Nephron (organoid): ENCODE data around the gene ITGA3.

ENCODE experiments used
- H3K27ac Mint-ChIP-seq, 3 experiments: 2 replicates each; pipeline ENCODE4 v1.8.0; 2020; ENCODE audit warnings: mixed read lengths in 3 of 3, mild to moderate bottlenecking in 2 of 3, moderate library complexity in 1 of 3
- H3K27me3 Mint-ChIP-seq: 2 replicates; pipeline ENCODE4 v1.8.0; 2021; ENCODE audit warnings: low read depth, mild to moderate bottlenecking, moderate library complexity, mixed read lengths
- H3K36me3 Mint-ChIP-seq: 2 replicates; pipeline ENCODE4 v1.8.0; 2020; ENCODE audit warnings: low read depth, mixed read lengths
- H3K4me1 Mint-ChIP-seq: 2 replicates; pipeline ENCODE4 v1.8.0; 2020; ENCODE audit warnings: mixed read lengths
- H3K4me3 Mint-ChIP-seq, 3 experiments: 2 replicates each; pipeline ENCODE4 v1.8.0; 2020; ENCODE audit warnings: mild to moderate bottlenecking in 3 of 3, mixed read lengths in 3 of 3, moderate library complexity in 2 of 3
- H3K9me3 Mint-ChIP-seq: 2 replicates; pipeline ENCODE4 v1.8.0; 2020; ENCODE audit warnings: mixed read lengths
- CTCF ChIP-seq, 3 experiments: fragments of 200-600 bp; sonication (generic); IDR thresholded peaks; one replicate each; pipeline ENCODE4 v1.5.0; 2021; ENCODE audit warnings: antibody characterized with exemption in 3 of 3; ENCODE audit not compliant: unreplicated experiment in 3 of 3

Gene ITGA3

DNA sequence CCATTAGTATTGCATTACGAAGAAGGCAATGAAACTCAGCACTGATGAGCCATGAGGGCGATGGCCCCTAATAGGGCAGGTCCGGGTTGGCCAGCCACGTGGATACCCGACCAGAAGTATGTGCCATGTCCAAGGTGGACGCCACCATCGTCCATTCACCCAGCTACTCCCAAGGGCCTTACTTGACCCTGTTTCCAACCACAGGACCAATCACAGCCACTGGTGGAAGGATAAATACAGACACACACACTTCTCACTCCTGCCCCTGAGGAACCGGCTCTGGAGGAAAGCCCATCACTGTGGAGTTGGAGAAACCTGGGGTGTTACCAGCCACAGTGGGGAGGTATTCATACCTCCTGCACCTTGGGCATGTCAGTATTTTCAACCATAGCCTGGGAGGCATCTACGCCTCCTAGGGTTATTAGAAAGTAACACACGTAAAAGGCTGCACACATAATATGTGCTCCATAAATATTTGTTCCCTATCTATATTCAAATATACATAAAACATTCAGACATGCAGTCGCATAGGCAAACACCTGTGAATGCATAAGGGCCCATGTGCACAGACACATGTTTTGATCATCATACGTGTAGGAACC is 5.4 kb upstream of the ITGA3 start:
- peak overlapping the region; percentile 99 to 100 (median 99) for H3K27ac Mint-ChIP-seq
- peaks cover 65% of the 10 kb centered on the region for H3K4me1 Mint-ChIP-seq
- no peaks in the 10 kb centered on the region for H3K36me3 Mint-ChIP-seq
- TF ChIP-seq CTCF (IDR thresholded peaks at IDR 0.05; ENCODE audit: unreplicated experiment in 3 of 3) = no peak
- H3K27me3 Mint-ChIP-seq = peaks cover 4% of the 10 kb centered on the region
- no peak overlapping the region for H3K4me3 Mint-ChIP-seq
- H3K9me3 Mint-ChIP-seq = no peaks in the 10 kb centered on the region

DNA sequence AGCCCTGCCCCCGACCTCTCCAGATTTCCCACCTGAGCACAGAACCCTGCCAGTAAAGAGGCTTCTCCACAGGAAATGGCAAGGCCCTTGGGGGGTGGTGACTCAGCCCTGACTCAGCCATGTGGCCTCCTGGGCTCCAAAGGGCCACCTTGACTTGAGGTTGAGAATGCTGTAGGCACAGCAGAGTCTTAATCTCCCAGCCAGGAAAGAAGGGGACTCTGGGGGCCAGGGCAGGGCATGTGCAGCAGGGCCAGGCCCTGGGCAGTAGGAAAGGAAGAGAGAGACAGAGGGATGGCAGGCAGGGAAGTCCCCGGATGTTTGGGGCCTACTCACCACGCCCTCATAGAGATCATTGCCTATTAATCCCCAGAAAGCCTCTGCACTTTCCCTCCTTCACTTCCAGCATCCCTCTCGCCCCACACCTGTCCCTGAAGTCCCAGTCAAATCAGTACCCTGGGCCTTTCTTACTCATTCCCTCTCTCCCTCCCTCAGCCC is 4.8 kb upstream of the ITGA3 start:
- Mint-ChIP-seq H3K4me3 (peak overlapping the region in 1 of 3 experiments; percentile 43), H3K27me3 (peaks cover 4% of the 10 kb centered on the region), H3K36me3 (no peaks in the 10 kb centered on the region), H3K4me1 (peaks cover 65% of the 10 kb centered on the region), H3K9me3 (no peaks in the 10 kb centered on the region), H3K27ac (peak overlapping the region; percentile 99 to 100 (median 99))
- no peak for TF ChIP-seq CTCF (IDR thresholded peaks at IDR 0.05; ENCODE audit: unreplicated experiment in 3 of 3)

DNA sequence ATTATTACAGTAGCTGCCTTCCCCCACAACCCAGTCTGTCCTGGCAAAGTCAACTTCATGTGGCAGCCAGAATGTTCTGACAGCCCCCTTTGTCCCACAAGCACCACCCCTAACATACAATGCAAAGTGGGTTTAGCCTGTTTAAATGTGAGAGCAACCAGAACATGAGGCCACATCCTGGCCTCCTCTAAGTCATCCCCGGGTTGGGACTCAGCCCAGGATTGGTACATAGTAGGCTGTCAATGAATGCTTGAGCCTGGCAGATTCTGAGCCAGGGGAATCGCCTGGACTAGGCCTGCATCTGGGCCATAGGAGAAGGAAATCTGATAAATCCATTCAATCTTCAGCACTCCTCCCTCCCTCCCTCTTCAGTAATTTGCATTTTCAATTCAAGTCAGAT is 4.3 kb upstream of the ITGA3 start:
- Mint-ChIP-seq H3K27ac (peak overlapping the region; percentile 99 to 100 (median 99)), H3K4me1 (peaks cover 68% of the 10 kb centered on the region), H3K9me3 (no peaks in the 10 kb centered on the region), H3K36me3 (no peaks in the 10 kb centered on the region), H3K4me3 (peak overlapping the region in 2 of 3 experiments; percentile 33 to 43), H3K27me3 (peaks cover 7% of the 10 kb centered on the region)
- TF ChIP-seq CTCF (IDR thresholded peaks at IDR 0.05; ENCODE audit: unreplicated experiment in 3 of 3) = no peak

GRCh38 chr17:50052241-50052796 is 3.6 kb upstream of the ITGA3 start:
- peaks cover 13% of the 10 kb centered on the region for H3K27me3 Mint-ChIP-seq
- no peak for TF ChIP-seq CTCF (IDR thresholded peaks at IDR 0.05; ENCODE audit: unreplicated experiment in 3 of 3)
- H3K4me1 Mint-ChIP-seq = peaks cover 72% of the 10 kb centered on the region
- H3K9me3 Mint-ChIP-seq = no peaks in the 10 kb centered on the region
- H3K27ac Mint-ChIP-seq = peak overlapping the region; percentile 99 to 100 (median 99)
- H3K36me3 Mint-ChIP-seq = no peaks in the 10 kb centered on the region
- H3K4me3 Mint-ChIP-seq = peak overlapping the region; percentile 33 to 85 (median 45)

GRCh38 chr17:50052822-50053653 is 2.9 kb upstream of the ITGA3 start:
- peaks cover 72% of the 10 kb centered on the region for H3K4me1 Mint-ChIP-seq
- H3K27ac Mint-ChIP-seq = peak overlapping the region; percentile 99 to 100 (median 99)

More at GRCh38 chr17:50052822-50053653, 2.9 kb upstream of the ITGA3 start:
- no peak for TF ChIP-seq CTCF (IDR thresholded peaks at IDR 0.05; ENCODE audit: unreplicated experiment in 3 of 3)
- Mint-ChIP-seq H3K36me3 (no peaks in the 10 kb centered on the region), H3K9me3 (no peaks in the 10 kb centered on the region), H3K27me3 (peaks cover 13% of the 10 kb centered on the region), H3K4me3 (peak overlapping the region; percentile 45 to 85 (median 53))
